Activated CD8-positive, alpha-beta memory T cell treated with anti-CD3 and anti-CD28 coated beads, Interleukin-2, amount 50 U/mL, for 1 hour (primary cell): Measurements from ENCODE around the gene RPL38.

Experiments used
- DNase-seq: peaks from one replicate; pipeline ENCODE4 v3.0.0-alpha.2; 2020; ENCODE audit errors: extremely low read depth

Gene RPL38

DNA sequence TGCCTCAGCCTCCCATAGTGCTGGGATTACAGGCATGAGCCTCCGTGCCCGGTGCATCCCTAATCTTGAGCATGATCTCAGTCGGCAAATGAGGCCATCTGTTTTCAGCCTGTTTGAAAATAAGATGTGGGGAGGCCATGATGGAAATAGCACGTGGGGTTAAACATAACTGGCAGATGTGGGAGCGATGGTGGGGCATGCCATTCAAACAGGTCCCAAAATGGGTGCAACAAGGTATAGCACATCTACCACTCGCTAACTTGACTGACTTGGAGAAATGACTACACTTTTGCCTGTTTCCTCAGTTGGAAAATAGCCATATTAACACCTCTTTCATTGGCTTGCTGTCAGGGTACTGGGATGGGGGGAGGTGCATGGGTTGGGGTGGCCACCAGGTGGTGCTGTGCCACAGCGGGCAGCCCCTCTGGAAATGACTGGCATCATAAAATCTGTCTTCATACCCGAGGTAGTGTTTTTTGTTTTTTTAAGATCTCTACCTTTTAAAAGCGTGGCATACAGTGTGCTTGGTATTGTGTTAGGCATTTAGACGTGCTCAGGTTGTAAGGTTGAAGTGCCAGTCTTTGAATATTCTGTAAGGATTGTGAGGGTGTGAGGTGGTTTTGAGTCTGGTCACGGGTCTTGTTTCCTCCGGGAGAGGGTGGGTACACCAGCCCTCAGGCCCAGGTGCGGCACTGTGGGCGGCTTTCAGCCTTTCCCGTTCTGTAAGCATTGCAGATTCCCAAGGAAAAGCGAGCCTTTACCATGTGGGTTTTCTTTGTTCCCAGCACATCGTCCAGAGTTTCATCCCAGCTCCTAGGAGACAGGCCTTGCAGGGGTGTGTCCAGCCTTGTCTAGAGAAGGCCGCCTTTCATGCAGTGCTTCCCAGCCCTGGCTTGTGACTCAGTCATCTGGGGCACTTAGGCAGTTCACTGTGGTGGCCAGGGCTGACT is 7.0 kb downstream of the RPL38 start:
- DNase-seq, result peak; percentile 26

DNA sequence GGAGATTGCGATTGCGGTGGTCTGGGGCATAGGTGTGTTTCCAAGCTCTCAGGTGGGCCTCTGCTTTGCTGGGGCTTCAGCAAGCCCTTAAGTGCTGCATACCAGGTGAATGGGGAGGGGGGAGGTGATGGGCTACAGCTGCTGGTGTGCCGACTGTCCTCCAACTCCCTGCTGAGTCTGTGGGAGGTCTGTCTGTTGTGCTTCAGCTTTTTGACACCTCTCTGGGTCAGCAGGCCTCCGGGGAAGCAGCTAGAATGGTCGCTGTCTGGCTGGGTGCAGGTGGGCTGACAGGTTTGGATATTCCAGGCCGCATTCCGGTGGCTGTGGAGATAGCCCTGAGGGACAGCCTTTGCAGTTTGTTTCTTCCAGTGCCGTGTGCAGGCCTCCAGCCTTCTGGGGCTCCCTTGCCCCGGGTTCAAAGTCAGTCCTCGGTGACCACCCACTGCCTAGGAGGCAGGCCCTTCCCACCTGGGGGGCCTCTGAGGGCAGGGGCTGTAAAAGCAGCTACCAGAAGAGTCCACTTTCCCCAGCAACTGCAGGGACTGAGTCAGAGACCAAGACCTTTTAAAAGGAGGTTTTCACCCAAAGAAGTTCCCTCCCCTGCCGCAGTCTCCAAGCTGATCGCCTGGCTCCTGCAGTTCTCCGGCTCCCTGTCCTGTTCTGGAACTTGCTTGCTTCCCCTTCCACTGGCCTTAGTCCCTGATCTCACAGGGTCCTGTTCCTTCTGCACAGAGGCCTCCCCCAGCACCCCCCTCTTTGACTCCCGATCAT is 7.8 kb downstream of the RPL38 start:
- no peak for DNase-seq

DNA sequence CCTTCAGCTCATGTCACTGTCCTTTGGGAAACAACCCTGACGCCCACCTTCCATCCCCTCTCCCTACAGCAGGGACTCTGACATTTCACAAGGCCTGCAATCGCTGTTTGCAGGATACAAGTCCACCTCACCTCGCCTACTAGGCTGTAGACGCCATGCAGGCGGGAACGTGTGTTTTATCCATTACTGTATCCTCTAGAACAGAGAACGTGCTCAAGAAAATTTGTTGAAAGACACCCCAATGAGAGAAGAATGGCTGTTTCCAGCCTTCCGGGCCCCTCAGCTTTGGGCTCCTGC is 8.4 kb downstream of the RPL38 start:
- no peak for DNase-seq

DNA sequence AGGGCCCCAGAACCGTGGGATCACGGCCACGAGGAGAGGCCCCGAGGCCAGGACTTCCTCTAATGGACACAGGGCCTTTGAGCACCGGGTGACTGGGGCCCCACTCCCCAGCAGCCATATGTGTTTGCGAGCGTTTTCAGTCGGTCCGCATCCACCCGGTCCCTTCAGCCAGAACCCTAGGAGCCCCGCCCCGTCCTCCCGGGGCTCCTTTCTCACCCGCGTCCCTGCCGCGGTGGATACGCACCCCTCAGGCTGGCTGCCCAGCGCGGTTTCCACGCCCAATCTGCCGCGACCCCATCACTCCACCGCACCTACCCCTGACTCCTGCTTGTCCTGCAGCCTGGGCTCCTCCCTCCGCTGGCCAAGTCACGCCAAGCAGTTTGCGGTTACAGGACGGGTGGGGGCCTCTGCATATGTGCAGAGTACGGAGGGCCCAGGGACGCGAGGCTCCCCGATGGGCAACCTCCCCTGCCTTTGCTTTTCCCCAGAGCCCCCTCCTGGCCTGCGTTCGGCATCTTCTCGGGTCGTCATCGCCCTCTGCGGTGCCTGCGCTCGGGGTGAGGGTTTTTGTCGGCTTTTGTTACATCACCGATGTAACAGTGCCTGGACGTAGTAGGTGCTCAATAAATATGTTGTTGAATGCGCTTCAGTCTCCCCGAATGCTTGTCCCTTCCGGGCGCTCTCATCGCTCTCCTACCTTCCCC is 8.9 kb downstream of the RPL38 start:
- no peak for DNase-seq

DNA sequence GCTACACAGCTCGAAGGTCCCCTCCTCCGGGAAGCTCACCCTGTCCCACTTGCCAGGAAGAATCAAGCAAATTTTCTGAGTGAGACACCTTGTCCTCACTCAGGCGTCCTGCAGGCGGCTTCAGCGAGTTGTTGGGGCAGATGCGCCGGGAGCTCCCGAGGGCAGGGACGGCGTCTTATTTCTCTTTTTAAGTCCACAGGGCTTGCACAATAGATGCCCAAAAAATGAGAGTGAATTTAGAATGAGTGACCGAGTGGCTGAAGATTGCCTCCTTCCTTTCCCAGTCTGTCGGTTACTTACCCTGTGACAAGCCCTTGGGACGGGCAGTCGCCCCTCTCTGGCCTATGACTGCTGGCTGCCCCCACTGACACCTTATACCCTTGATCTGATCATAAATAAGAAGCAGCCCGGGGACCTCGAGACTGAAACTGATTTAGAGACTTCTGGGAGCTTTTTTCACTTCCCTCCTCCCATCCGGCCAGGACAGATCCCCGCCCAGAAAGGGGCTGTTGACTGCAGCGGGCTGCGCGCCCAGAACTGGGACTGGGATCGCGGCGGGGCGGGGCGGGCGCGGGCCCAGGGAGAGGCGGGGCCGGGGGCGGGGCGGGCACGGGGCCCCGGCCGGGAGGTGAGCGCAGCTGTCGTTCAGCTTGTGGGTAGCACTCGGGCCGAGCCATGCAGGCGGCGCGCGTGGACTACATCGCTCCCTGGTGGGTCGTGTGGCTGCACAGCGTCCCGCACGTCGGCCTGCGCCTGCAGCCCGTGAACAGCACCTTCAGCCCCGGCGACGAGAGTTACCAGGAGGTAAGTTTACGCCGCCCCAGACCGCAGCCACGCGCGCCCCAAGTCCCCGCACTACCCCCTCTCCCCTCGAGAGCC is 9.7 kb downstream of the RPL38 start, which contains the start of gene TTYH2:
TSS of gene TTYH2 (plus strand) at position 659 of the 879 bp plus-strand sequence. CDS start at position 676, 17 bp downstream.
- DNase-seq, result peak; percentile 13

DNA sequence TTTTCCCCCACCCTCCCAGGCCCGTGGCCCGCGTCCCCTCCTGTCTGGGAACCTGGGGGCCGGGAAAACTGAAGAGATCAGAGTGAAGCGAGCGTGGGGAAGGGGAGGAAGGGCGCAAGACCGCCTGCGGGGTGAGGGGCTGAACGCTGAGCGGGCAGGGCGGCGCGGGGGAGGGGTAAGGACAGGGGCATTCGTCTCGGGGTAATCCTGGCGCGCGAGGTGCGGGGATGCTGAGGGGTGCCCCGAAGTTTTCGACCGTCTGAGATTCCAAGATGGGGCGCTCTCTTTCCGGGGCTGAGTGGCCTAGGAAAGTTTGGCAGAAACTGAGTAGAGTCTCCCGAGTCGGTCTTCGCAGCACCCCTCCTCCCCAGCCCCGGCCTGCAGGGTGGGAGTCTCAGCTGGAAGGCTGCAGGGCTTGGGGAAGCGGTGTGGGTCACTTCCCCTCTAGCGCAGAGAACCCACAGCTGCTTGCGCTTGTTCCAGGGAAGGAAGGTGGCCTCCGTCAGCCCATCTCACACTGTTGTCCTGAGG is 10.4 kb downstream of the RPL38 start:
- DNase-seq, result no peak

DNA sequence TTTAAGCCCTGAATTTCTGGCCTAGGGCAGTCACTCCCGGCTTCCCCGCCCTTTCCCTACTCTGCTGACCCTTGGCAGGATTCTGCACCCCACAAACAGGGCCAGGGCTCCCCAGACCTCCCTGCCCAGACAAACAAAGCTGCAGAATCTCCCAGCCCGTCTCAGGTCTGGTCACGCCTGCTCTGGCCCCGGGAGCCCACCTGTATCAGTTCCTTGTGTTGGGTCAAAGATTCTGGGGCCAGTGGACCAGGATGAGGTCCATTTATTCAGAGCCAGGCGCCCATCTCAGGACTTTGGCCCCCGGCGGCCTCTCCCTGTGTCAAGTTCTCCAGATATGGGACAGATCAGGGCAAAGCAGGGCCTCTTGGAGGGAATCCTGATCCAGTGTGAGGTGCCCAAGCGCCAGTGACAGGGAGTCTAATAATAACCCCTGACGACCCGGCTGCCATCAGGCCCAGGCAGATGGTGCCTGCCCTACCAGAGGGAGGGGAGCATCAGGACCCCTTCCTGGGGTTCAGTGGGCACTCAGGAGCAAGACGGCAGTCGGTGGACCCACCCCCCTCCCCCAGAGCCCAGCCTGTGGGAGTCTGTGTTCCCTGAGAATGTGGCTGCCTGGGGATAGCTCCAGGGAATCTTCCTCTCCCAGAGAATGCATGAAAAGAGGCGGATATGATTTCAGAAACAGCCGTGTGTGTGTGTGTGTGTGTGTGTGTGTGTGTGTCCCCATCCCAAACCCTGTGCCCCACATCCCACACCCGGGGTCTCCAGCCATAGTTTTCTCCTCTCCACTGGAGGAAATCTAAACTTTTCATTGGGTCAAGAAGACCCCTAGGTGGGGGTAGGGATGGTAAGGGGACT is 11.2 kb downstream of the RPL38 start:
- DNase-seq, result no peak

DNA sequence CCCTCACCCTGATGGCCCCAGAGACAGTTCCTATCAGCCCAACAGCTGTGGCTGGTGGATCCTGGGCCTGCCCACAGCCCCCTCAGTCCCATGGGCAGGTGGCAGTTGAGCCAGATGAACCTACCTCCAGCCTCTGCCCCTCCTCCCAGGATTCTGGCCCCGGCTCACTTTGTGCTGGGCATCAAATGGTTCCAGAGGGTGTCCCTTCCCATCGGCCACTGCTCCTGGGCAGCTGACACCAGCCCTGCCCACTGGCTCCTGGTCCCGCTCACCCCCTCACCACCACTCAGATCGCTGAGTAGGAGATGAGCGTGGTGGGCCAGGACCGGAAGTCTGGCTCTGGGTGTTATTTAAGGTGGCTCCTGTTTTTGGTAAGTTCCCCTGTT is 11.9 kb downstream of the RPL38 start:
- DNase-seq, result no peak

DNA sequence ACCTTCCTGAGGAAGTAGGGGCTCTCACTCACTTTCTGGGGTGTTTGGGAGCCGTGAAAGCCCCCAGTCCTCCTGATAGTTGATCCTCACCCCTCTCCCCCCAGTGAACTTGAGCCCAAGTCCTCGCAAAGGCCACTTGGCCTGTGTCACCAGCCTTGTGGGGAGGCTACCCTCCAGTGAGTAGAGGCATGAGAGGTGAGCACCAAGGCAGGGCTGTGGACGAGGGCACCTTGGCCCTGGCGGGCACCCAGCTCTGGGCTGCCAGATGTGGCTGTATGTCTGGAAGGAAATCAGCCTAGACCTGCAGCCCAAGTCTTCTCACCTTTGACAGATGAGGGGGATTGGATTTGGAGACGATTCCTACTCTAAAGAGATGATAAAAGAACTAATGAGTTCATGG is 13.0 kb downstream of the RPL38 start:
- no peak for DNase-seq

DNA sequence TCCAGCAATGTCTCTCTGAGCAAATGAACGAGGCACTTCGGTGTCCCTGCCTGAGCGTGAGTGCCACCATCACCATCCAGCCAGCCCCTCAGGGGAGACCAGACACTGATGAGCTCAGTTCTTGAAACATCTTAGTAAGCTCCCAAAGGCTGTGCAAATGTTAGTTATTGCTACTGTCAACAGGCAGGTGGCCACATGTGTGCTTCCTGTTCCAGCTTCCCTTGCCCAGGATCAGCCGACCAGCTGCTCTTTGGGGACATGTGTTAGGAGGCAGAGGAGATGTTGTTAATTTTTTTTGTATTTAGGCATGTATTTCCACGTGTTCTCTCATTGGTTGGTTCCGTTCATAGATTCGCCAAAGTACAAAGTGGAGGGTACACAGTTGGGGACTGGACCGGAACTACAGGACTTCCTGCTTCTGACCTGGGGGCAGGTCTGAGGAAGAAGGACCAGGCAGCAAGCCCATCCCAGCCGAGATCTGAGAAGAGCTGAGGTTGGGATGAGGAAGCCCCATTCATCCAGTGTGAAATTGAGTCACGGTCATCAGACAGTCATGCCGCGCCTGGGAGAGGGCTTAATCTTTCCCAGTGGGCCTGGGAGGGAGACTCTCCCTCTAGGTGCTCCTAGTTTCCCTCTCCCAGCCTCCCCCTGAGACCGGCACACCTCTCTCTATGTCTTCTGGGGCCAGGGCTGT is 13.7 kb downstream of the RPL38 start:
- no peak for DNase-seq

DNA sequence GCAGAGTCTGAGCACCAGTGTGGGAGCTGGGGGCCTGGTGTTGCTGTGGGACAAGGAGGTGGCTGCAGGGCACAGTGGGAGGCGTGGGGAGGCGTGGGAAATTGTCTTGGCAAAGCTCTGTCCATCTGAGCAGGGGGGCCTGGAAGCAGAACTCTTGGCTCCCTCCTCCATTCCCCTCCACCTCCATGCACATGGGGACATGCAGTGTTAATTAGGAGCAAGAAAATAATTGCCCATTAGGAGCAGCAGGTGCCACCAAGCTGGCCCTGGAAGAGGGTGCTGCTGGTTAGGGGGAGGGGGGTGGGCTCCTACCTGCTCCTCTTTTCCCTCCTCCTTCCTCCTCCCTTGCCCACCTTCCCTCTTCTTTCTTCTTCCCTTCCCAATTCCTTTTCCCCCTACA is 14.4 kb downstream of the RPL38 start:
- no peak for DNase-seq

DNA sequence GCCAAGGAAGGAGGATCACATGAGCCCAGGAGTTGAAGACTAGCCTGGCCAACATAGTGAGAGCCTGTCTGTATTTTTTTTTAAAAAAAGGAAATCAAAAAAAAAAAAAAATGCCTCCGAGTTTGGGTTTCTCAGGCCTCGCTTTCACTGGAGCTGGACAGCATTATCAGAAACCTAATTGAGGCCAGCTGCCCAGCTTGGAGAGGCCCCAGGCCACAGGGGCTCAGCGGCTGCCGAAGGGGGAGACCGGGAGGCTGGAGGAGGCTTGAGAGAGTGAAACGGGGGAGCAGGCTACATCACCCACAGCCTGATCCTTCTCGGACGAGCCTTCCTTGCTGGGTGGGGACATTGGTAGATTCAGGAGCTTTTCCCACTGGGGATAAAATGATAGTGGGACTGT is 15.0 kb downstream of the RPL38 start:
- DNase-seq, result no peak

DNA sequence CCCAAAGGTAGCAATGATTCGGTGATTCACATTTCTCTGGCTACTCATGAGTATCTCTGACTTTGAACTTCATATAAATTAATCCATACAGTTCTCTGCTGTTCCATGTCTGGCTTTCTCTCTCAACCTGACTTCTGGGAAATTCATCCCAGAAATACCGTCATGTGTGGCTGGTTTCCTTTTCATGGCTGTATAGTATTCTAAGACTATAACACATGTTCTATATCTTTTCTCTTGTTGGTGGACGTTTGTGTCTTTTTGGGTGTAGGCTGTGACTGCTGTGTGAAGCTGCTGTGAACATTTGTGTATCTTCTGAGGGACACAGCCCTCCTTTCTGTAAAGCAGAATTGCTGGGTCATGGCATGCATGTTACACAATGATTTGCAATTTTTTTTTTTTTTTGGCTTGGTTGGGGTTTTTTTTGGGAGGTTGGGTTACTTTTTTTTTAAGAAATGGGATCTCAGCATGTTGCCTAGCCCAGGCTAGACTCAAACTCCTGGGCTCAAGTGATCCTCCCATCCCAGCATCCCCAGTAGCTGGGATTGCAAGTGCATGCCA is 16.2 kb downstream of the RPL38 start:
- no peak for DNase-seq

DNA sequence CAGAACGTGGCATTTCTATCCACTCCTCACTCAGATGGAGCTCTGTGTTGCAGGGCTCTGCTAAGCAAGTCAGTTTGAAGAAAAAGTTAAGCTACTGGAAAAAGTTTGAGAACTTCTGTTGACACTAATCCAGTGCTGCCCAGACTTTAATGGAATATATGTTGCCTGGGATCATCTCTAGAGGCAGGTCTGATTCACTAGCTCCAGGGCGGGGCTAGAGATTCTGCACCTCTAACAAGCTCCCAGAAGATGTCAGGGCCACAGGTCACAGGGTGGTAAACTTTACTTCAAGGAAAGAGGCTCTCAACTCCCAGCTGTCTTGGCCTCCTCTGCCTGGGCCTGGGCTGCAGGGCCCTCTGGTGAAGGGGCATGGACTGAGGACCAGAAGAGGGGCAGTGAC is 16.7 kb downstream of the RPL38 start:
- DNase-seq, result no peak

DNA sequence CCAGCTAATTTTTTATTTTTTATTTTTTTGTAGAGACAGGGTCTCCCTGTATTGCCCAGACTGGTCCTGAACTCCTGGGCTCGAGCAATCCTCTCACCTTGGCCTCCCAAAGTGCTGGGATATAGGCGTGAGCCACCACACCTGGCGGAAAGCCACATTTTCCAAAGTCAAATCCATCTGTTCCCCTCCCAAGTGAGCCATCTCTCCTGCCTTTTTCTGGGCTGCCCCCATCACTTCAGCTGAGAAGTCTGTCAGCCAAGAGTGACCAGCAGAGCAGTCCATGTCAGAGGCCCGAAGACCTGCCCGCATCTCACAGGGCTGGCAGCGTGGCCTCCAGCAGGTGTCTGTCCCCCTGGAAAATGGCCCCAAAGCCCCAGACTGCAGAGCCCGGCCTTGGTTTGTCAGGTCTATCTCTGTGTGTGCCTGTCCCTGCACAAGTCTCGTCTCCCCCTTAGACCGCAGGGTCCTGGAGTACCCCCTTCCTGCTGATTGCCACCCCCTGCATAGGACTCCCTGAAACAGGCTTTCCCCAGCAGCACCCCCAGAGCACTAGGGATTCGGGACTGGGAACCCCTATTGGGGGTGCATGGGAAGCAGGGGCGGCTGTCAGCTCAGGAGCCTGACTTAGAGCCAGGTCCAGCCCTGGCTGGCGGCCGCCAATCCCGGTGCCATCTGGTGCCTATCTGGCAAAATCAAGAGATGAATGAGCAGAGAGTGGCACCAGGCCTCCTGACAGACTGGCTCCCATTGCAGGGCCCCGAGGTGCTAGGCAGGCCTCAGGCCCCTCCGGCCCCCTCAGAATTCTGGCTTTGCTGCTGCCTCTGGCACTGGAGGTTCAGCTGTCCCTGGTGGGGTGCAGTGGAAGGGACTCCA is 17.7 kb downstream of the RPL38 start:
- DNase-seq, result no peak

DNA sequence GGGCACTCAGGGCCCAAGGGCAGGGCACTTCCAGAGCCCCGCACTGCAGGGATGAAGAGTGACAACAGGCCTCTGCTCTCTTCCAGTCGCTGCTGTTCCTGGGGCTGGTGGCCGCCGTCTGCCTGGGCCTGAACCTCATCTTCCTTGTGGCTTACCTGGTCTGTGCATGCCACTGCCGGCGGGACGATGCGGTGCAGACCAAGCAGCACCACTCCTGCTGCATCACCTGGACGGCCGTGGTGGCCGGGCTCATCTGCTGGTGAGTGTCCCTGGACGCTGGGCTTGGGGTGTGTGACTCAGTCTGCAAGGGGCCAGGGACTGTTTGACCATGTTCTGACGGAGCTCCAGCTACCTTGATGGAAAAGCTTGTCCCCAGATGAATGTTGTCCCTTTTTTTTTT is 18.9 kb downstream of the RPL38 start:
- DNase-seq, result no peak

DNA sequence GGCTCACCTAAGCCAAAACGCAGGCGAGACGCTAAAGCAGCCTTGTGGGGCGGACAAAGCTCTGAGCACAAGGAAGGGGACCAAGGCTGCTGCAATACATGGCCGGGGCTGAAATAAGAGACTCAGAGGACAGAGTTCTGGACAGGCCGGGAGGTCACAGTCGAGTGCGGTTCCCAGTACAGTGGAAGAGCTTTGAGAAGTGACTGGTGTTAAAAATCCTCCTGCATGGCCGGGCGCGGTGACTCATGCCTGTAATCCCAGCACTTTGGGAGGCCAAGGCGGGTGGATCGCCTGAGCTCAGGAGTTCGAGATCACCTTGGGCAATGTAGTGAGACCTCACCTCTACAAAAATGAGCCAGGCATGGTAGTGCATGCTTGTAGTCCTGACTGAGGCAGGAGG is 20.4 kb downstream of the RPL38 start:
- DNase-seq, result no peak

DNA sequence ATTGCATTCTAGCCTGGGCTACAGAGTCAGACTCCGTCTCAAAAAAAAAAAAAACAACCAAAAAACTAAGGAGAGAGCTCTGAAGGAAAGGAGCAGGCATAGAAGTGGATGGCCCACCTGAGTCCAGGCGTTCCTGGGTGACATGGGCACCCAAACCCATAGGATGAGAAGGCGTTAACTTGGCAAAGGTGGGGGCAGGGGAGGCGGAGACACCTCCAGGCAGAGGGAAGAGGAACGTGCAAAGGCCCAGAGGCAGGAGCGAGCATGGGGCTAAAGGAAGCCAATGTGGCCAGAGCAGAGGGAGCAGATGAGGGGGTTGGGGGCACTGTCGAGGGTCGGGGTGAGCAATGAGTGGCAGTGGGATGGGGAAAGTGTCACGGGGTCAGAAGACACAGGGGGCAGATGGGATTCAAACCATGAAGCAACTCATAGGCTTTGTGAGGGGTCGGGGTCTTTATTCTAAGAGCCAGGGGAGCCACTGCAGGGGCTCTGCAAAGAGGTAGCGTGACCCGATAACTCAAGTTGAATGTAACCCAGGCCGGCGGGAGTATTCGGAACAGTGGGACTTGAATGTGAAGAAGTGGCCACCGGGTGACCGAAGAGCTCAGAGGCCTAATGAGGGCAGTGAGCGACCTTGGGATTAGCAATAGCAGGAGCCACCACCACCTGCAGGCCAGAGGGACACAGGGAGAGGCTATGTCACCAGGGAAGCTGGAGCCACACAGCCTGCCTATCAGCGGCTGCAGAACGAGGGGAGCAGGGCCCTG is 21.7 kb downstream of the RPL38 start:
- no peak for DNase-seq
